Measurements from ENCODE around the gene KRTAP10-10. TPM values are rescaled to one million over a fixed set of nuclear protein-coding genes. Genes with fewer than 3 reads are reported as not detected.
"Not testable (repeated sequence)": the region's sequence is repeated elsewhere in the genome, so short reads cannot be mapped to it uniquely, and the experiment has no call there.

The KRTAP10-10 gene
- total RNA-seq, 1 donor from 2014 or later = not detected

DNA sequence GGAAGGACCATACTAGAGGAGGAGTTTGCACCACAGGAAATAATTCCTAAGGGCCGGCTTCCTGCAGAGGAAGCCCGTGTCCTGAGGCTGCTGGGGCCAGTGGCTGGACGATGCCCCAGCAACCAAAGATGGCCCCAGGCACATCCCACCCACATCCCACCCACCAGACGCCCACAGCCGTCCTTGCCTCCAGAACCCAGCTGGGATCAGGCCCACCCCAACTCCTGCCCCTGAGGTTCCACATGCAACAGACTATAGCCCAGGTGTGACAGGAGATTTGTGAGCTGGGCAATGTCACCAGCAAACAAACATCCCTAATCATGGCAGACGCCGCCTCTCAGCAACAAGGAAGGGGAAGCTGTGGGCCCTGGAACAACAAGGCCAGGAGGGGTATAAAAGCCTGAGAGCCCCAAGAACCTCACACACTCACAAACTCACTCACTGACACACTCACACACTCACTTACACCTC, 10.4 kb upstream of the KRTAP10-10 start, which contains the start of gene KRTAP10-9:
KRTAP10-9 (plus strand) TSS at position 421 of the 471 bp plus-strand sequence. CDS start 79 bp downstream, outside the sequence.
- Mint-ChIP-seq H3K9me3 (peaks cover 45% of the 10 kb centered on the region), H3K27me3 (ENCODE audit: insufficient read depth, low read depth) (peaks cover 2% of the 10 kb centered on the region), H3K4me1 (no peaks in the 10 kb centered on the region), H3K27ac (no peak within 1 kb of the TSS), H3K36me3 (no peaks in the 10 kb centered on the region), H3K4me3 (no peak within 1 kb of the TSS)
- no peak within 1 kb of the TSS for H3K4me2 ChIP-seq
- H4K20me1 ChIP-seq (ENCODE audit: low read depth) = no peaks in the 10 kb centered on the region
- H3K27ac ChIP-seq = no peak within 1 kb of the TSS
- H2AFZ ChIP-seq (replicated peaks) = no peak within 1 kb of the TSS
- H3K36me3 ChIP-seq = no peaks in the 10 kb centered on the region
- no peaks in the 10 kb centered on the region for H3F3A ChIP-seq (ENCODE audit: low read depth)
- no peak within 1 kb of the TSS for H3K9ac ChIP-seq
- no peak for DNase-seq (ENCODE audit: low spot score)
- TF ChIP-seq EZH2 (IDR thresholded peaks at IDR 0.05) = no peak
- TF ChIP-seq, protein P1, sequence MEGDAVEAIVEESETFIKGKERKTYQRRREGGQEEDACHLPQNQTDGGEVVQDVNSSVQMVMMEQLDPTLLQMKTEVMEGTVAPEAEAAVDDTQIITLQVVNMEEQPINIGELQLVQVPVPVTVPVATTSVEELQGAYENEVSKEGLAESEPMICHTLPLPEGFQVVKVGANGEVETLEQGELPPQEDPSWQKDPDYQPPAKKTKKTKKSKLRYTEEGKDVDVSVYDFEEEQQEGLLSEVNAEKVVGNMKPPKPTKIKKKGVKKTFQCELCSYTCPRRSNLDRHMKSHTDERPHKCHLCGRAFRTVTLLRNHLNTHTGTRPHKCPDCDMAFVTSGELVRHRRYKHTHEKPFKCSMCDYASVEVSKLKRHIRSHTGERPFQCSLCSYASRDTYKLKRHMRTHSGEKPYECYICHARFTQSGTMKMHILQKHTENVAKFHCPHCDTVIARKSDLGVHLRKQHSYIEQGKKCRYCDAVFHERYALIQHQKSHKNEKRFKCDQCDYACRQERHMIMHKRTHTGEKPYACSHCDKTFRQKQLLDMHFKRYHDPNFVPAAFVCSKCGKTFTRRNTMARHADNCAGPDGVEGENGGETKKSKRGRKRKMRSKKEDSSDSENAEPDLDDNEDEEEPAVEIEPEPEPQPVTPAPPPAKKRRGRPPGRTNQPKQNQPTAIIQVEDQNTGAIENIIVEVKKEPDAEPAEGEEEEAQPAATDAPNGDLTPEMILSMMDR (IDR thresholded peaks at IDR 0.05) = no peak
- TF ChIP-seq EZH2phosphoT487 (IDR thresholded peaks at IDR 0.05) = no peak
- H3K27me3 ChIP-seq = no peaks in the 10 kb centered on the region
- peaks cover 13% of the 10 kb centered on the region for H3K9me3 ChIP-seq (ENCODE audit: low read depth)
- no peaks in the 10 kb centered on the region for H3K79me2 ChIP-seq (ENCODE audit: low read depth)
- H3K4me3 ChIP-seq = no peak within 1 kb of the TSS
- H3K4me1 ChIP-seq = no peaks in the 10 kb centered on the region

DNA sequence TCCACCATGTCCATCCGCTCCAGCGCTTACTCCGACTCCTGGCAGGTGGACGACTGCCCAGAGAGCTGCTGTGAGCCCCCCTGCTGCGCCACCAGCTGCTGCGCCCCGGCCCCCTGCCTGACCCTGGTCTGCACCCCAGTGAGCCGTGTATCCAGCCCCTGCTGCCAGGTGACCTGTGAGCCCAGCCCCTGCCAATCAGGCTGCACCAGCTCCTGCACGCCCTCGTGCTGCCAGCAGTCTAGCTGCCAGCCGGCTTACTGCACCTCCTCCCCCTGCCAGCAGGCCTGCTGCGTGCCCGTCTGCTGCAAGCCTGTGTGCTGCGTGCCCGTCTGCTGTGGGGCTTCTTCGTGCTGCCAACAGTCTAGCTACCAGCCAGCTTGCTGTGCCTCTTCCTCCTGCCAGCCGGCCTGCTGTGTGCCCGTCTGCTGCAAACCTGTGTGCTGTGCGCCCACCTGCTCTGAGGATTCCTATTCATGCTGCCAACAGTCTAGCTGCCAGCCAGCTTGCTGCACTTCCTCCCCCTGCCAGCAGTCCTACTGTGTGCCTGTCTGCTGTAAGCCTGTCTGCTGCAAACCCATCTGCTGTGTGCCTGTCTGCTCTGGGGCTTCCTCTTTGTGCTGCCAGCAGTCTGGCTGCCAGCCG, 9.9 kb upstream of the KRTAP10-10 start:
- not testable (repeated sequence) for H3K4me2 ChIP-seq; H3K79me2 ChIP-seq (ENCODE audit: low read depth); H3K27ac ChIP-seq; H3K27me3 Mint-ChIP-seq (ENCODE audit: insufficient read depth, low read depth); H3K36me3 Mint-ChIP-seq; H3K4me3 Mint-ChIP-seq; H3K4me1 Mint-ChIP-seq; H3K4me3 ChIP-seq; DNase-seq (ENCODE audit: low spot score); H3K36me3 ChIP-seq; H3K4me1 ChIP-seq; H4K20me1 ChIP-seq (ENCODE audit: low read depth); H3K27ac Mint-ChIP-seq; H3F3A ChIP-seq (ENCODE audit: low read depth); H3K9ac ChIP-seq; H3K27me3 ChIP-seq; H2AFZ ChIP-seq (replicated peaks)
- H3K9me3 Mint-ChIP-seq = peaks cover 47% of the 10 kb centered on the region
- peaks cover 17% of the 10 kb centered on the region for H3K9me3 ChIP-seq (ENCODE audit: low read depth)

DNA sequence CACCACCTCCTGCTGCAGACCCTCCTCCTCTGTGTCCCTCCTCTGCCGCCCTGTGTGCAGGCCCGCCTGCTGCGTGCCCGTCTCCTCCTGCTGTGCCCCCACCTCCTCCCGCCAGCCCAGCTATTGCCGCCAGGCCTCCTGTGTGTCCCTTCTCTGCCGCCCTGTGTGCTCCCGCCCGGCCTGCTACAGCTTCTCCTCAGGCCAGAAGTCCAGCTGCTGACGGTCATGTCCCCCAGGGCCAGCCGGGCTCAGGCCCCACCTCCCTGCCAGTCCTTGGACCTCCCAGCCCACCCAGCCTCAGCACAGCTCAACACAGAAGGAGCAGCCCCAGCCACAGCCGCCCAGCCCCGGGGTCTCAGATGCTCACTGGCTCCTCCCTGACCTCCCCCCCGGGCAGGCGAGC, 9.3 kb upstream of the KRTAP10-10 start:
- not testable (repeated sequence) for H2AFZ ChIP-seq (replicated peaks); H3K4me1 Mint-ChIP-seq; H3K4me1 ChIP-seq; H3K79me2 ChIP-seq (ENCODE audit: low read depth); H3K4me3 Mint-ChIP-seq; H3K4me3 ChIP-seq; H3K27ac ChIP-seq; H3K4me2 ChIP-seq; DNase-seq (ENCODE audit: low spot score); H3K9ac ChIP-seq; H3K36me3 ChIP-seq; H3K27ac Mint-ChIP-seq; H3K27me3 Mint-ChIP-seq (ENCODE audit: insufficient read depth, low read depth); H4K20me1 ChIP-seq (ENCODE audit: low read depth); H3F3A ChIP-seq (ENCODE audit: low read depth); H3K36me3 Mint-ChIP-seq; H3K27me3 ChIP-seq
- H3K9me3 ChIP-seq (ENCODE audit: low read depth) = peaks cover 22% of the 10 kb centered on the region
- peaks cover 44% of the 10 kb centered on the region for H3K9me3 Mint-ChIP-seq

DNA sequence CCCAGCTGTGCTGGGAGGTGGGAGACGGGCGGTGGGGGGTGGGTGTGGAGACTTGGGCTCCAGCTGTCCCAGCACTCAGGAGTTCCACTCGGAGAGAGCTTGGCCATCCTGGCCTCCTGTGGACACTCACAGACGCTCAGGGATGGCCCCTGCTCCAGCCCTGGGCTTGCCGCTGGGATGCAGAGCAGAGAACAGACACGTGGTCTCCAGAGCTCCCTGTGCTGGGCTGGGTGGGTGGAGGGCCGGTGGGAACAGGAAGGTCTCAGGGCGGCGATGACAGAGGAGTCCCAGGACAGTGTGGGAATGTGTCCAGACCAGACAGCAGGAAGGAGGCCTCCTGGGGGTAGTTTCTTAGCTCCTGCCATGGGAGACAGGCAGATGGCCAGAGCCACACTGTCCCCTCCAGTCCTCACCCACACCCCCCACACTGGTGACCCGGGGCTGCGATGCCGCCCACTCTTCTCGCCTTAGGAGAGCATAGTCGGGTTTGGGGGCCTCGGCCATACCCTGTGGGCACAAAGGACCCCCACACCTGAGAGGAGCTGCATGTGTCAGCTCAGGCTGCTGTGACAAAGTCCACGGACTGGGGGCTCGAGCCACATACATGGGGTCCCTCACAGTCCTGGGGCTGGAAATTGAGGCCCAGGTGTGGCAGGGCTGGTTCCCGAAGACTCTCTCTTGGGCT, 8.3 kb upstream of the KRTAP10-10 start:
- peaks cover 41% of the 10 kb centered on the region for H3K9me3 Mint-ChIP-seq
- peaks cover 2% of the 10 kb centered on the region for H3K27me3 Mint-ChIP-seq (ENCODE audit: insufficient read depth, low read depth)
- peaks cover 2% of the 10 kb centered on the region for H3F3A ChIP-seq (ENCODE audit: low read depth)
- peaks cover 13% of the 10 kb centered on the region for H3K9me3 ChIP-seq (ENCODE audit: low read depth)
- H3K36me3 Mint-ChIP-seq = no peaks in the 10 kb centered on the region
- no peaks in the 10 kb centered on the region for H3K4me1 Mint-ChIP-seq
- no peak overlapping the region for H2AFZ ChIP-seq (replicated peaks)
- H3K4me2 ChIP-seq = no peak overlapping the region
- no peaks in the 10 kb centered on the region for H3K79me2 ChIP-seq (ENCODE audit: low read depth)
- H3K4me3 ChIP-seq = no peak overlapping the region
- TF ChIP-seq EZH2phosphoT487 (IDR thresholded peaks at IDR 0.05) = no peak
- TF ChIP-seq, protein P1 (IDR thresholded peaks at IDR 0.05) = no peak
- H3K4me1 ChIP-seq = no peaks in the 10 kb centered on the region
- H3K36me3 ChIP-seq = no peaks in the 10 kb centered on the region
- H4K20me1 ChIP-seq (ENCODE audit: low read depth) = no peaks in the 10 kb centered on the region
- no peak overlapping the region for H3K9ac ChIP-seq
- DNase-seq (ENCODE audit: low spot score) = no peak
- H3K27me3 ChIP-seq = no peaks in the 10 kb centered on the region
- H3K27ac ChIP-seq = no peak overlapping the region
- H3K27ac Mint-ChIP-seq = no peak overlapping the region
- no peak overlapping the region for H3K4me3 Mint-ChIP-seq

Measured in neural progenitor cell (in vitro differentiated cells).